Lower lobe of right lung (tissue), 2 donors: Measurements from ENCODE around the gene TBX3. TPM values are rescaled to one million over a fixed set of nuclear protein-coding genes. Genes with fewer than 3 reads are reported as not detected.

Experiments used
- ATAC-seq, 2 donors: fragments of 200-7000 bp; cut with Tn5 transposase; one replicate each; pipeline ENCODE4 v1.9.1; 2020 to 2022; ENCODE audit warnings: mild to moderate bottlenecking in 2 of 2, moderate library complexity in 2 of 2
- DNase-seq: peaks from one replicate; pipeline ENCODE4 v3.0.0-alpha.2; 2020
- H3K27ac ChIP-seq: fragments of 200-600 bp; one replicate; pipeline ENCODE4 v1.8.0; 2022
- H3K27me3 ChIP-seq: fragments of 200-600 bp; one replicate; pipeline ENCODE4 v1.8.0; 2022; ENCODE audit warnings: low read depth
- H3K36me3 ChIP-seq: fragments of 200-600 bp; one replicate; pipeline ENCODE4 v1.8.0; 2022; ENCODE audit warnings: mild to moderate bottlenecking
- H3K4me1 ChIP-seq: fragments of 200-600 bp; one replicate; pipeline ENCODE4 v1.8.0; 2022
- H3K4me3 ChIP-seq: fragments of 200-600 bp; one replicate; pipeline ENCODE4 v1.8.0; 2022; ENCODE audit warnings: mild to moderate bottlenecking
- H3K9me3 ChIP-seq: fragments of 200-600 bp; one replicate; pipeline ENCODE4 v1.8.0; 2022
- intact Hi-C: fragments of 100-400 bp; cut with DNase I; formaldehyde crosslinking; loops from one replicate; pipeline ENCODE4 v1.11.0; 2022
- total RNA-seq: library from RNA; stranded (reverse); fragmentation: NEBNext Ultra II Directional; extraction: Animal tissue kit (Norgen Biotek cat#: 25700); gene quantifications from one replicate; pipeline ENCODE4 v1.2.1, GENCODE V29; 2021
- TF ChIP-seq, protein P1 (sequence below): fragments of 200-600 bp; IDR thresholded peaks from one replicate; pipeline ENCODE4 v1.8.0; 2022; ENCODE audit warnings: antibody characterized with exemption, mild to moderate bottlenecking
- donor health status: DM: no; HTN: yes; CAD: no; lungs with severe emphysema.

The TBX3 gene
- total RNA-seq, 1 donor from 2014 or later = 50.9 TPM

DNA sequence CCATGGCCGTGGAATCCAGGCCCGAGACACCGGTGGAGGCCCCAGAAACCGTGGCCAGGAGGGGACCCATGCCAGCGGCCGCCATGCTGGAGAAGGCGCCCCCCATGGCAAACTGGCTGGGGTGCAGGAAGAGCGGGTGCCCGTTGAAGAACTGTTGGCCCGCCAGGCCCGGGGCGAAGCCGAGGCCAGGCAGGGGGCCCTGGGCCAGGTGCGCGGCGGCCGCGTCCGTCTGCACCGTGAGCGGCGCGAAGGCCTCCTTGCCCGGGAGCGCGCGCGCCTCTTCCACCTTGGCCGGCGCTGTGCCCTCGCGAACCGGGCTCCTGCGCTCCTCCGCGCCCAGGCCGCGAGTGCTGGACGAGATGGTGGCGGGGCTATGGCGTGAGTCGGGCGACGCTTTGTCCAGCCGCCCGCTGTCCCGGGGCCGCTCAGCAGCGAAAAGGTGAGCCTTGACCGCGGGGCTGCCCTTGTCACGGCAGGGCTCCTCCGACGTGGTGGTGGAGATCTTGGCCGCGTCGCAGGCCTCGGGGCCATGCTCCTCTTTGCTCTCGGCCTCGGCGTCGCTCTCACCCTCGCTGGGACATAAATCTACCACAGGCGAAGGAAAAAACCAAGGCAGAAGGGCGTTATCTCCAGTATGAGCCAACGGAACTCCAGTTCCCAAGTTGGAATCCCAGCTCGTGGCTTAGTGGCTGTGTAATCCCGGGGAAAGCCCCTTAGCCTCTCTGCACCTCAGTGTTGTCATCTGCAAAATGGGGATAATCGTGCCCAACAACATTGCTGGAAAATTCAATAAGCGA, 9.5 kb downstream of the TBX3 start:
- DNase-seq = no peak
- peaks cover 42% of the 10 kb centered on the region for H3K27me3 ChIP-seq
- intact Hi-C loops = loop anchor here (10.0 kb wide), 1 partner anchor 1080 kb away; no protein-coding TSS in a partner anchor
- H3K4me1 ChIP-seq = no peaks in the 10 kb centered on the region
- peak overlapping the region; percentile 50 for H3K4me3 ChIP-seq
- peak in 1 of 2 donors; percentile 9 for ATAC-seq
- peak overlapping the region; percentile 84 for H3K27ac ChIP-seq
- TF ChIP-seq, protein P1, sequence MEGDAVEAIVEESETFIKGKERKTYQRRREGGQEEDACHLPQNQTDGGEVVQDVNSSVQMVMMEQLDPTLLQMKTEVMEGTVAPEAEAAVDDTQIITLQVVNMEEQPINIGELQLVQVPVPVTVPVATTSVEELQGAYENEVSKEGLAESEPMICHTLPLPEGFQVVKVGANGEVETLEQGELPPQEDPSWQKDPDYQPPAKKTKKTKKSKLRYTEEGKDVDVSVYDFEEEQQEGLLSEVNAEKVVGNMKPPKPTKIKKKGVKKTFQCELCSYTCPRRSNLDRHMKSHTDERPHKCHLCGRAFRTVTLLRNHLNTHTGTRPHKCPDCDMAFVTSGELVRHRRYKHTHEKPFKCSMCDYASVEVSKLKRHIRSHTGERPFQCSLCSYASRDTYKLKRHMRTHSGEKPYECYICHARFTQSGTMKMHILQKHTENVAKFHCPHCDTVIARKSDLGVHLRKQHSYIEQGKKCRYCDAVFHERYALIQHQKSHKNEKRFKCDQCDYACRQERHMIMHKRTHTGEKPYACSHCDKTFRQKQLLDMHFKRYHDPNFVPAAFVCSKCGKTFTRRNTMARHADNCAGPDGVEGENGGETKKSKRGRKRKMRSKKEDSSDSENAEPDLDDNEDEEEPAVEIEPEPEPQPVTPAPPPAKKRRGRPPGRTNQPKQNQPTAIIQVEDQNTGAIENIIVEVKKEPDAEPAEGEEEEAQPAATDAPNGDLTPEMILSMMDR = no peak
- peaks cover 19% of the 10 kb centered on the region for H3K36me3 ChIP-seq
- no peaks in the 10 kb centered on the region for H3K9me3 ChIP-seq

DNA sequence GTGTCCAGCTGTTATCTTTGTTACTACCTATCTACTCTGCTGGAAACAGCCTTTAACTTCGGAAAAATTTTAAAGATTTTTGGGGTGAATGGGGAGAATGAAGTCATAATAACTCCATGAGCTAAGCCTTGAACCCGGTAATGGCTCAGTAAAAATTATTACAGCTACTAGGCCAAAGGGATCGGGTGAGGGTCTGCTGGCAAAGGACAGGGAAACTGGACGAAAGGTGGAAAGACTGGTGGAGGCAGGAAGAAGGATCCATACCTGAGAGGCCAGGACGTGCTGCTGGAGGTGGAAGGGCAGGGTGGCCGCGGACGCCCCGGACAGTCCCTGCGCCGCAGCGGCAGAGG, 10.1 kb downstream of the TBX3 start:
- peak overlapping the region; percentile 84 for H3K27ac ChIP-seq
- TF ChIP-seq, protein P1 = no peak
- intact Hi-C loops = loop anchor here (10.0 kb wide), 1 partner anchor 1081 kb away; no protein-coding TSS in a partner anchor
- no peaks in the 10 kb centered on the region for H3K4me1 ChIP-seq
- ATAC-seq (no peak), DNase-seq (no peak)
- peaks cover 47% of the 10 kb centered on the region for H3K27me3 ChIP-seq
- H3K4me3 ChIP-seq = peak overlapping the region; percentile 50
- peaks cover 16% of the 10 kb centered on the region for H3K36me3 ChIP-seq
- H3K9me3 ChIP-seq = no peaks in the 10 kb centered on the region

DNA sequence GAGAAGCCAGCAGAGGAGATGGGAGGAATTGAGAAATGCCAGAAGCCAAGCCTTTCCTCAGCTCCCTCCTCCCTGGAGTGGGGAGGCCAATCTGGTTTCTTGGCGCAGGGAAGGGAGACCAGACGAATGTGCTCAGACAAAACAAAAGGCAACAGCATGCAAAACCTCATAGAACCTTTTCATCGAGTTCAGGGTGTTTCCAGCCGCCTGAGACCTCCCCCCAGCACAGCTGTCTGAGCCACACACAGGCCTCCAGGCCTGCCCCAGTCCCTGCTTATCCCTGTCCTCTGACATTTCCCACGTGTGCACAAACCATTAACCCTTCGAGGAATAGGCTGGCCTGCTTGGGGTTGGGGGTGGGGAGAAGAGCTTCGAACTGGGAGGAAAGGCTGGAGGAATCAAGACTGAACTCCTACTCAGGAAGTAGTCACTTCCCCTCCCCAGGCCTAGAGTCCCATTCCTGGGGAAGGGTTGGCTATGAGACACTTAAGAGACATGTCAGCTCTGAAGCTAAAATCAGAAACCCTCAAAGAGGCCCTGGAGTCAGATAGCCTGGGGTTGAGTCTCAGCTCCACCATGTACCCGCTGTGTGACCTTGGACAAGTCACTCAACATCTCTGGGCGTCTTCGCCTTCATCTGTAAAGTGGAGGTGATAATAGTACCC, 10.7 kb downstream of the TBX3 start:
- peak overlapping the region; percentile 50 for H3K4me3 ChIP-seq
- no peak for DNase-seq
- peak overlapping the region; percentile 84 for H3K27ac ChIP-seq
- TF ChIP-seq, protein P1 = no peak
- peaks cover 16% of the 10 kb centered on the region for H3K36me3 ChIP-seq
- intact Hi-C loops = loop anchor here (10.0 kb wide), 1 partner anchor 1082 kb away; no protein-coding TSS in a partner anchor
- peaks cover 52% of the 10 kb centered on the region for H3K27me3 ChIP-seq
- no peaks in the 10 kb centered on the region for H3K4me1 ChIP-seq
- ATAC-seq = peak; percentile 33 to 61
- H3K9me3 ChIP-seq = no peaks in the 10 kb centered on the region

DNA sequence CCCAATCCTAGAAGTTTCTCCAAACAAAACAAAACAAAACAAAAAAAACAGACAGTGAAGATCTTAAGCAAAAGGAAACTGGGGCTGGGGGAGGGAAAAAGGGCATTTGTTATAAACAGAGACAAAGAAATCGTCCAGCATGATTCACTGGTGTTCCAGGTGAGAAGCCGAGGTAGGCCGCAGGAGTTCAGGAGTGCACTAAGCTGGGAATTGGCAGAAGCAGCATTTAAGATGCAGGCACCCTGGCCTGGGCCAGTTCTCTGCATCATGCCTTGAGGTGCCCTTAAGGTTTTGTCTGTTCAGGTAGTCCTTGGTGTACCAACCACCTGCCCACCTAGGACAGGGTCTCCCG, 11.2 kb downstream of the TBX3 start:
- ATAC-seq (no peak), DNase-seq (no peak)
- intact Hi-C loops = loop anchor here (10.0 kb wide), 1 partner anchor 1082 kb away; no protein-coding TSS in a partner anchor
- TF ChIP-seq, protein P1 = no peak
- Histone ChIP-seq H3K9me3 (no peaks in the 10 kb centered on the region), H3K4me1 (peaks cover 4% of the 10 kb centered on the region), H3K27ac (peak overlapping the region; percentile 84), H3K36me3 (peaks cover 16% of the 10 kb centered on the region), H3K4me3 (peak overlapping the region; percentile 50), H3K27me3 (peaks cover 56% of the 10 kb centered on the region)

DNA sequence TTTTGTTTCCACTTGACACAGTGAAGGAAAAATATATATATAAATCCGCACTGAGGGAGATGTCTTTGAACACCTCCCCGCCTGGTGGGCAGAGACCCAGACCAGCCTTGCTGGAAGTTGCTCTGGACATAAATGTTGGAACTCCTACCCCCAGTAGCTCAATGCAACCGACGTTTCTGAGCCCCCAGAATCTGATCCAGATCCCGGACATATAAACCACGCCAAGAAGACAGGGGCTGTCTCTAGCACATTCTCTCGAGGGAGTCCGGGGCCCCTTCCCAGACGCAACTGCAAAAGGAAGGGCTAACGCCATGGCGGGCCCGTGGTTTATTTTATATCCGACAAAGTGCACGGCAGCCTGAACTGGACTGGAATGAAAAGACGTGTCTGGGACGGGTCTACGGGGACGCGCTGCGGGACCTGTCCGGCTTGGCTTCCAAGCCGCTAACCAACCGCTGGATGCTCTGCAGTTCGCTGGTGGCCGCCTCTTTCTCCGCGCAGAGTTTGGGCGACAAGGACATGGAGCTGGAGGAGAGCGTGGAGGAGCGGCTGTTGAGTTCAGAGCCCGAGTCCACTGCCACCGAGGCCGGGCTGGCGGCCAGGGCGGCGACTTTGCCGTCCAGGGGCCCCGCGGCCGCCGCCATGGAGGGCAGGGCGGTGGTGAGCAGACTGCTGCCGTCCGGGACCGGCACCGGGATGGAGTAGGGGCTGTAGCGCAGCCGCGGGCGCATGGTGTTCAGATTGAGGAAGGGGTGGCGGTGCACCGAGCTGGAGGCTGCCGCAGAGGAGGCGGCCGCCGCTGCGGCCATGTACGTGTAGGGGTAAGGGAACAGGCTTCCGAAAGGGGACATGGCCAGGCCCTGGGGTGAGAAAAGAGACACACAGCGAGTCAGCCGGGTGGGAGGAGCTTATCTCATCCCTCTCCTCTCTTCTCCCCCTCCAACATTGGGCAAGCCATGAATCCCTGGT, 12.2 kb downstream of the TBX3 start:
- no peaks in the 10 kb centered on the region for H3K9me3 ChIP-seq
- peak overlapping the region; percentile 50 for H3K4me3 ChIP-seq
- H3K36me3 ChIP-seq = peaks cover 16% of the 10 kb centered on the region
- H3K27me3 ChIP-seq = peaks cover 67% of the 10 kb centered on the region
- ATAC-seq (peak; percentile 17 to 27), DNase-seq (no peak)
- intact Hi-C loops = loop anchor here (10.0 kb wide), 1 partner anchor 1083 kb away; no protein-coding TSS in a partner anchor
- peaks cover 8% of the 10 kb centered on the region for H3K4me1 ChIP-seq
- TF ChIP-seq, protein P1 = no peak
- peak overlapping the region; percentile 84 for H3K27ac ChIP-seq
